ENCODE data around the gene LRP2BP.

LRP2BP gene

DNA sequence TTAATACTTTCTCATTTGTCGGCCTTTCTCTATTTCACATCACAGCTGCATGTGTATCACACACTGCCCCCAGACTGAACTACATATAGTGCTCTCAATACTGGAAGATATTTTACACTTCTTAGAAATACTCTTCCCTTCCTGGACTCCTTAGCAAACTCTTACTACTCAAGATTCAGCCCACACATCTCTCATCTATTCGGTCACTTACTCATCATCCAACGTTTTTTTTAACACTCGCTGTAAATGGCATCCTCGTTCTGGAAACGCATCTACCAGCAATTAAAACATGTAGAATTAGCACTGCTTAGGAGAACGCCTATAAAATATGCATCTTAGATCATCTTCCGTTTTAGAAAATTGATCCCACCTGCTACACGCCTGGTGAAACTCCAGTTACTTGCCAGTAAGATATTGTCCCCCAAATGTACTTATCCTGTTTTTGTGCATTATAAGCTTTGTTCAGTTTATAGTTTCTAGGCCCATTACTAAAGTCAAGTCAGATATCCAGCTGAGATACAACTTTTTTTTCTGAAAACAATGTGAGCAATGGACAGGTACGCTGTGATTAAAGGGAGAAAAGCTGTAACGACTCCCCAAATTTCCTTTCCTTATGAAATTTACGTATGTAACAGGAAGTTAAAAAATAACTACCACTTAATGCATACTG, 1.0 kb downstream of the LRP2BP start:
- no peak overlapping the region for H3K27ac ChIP-seq
- TF ChIP-seq, protein P1, sequence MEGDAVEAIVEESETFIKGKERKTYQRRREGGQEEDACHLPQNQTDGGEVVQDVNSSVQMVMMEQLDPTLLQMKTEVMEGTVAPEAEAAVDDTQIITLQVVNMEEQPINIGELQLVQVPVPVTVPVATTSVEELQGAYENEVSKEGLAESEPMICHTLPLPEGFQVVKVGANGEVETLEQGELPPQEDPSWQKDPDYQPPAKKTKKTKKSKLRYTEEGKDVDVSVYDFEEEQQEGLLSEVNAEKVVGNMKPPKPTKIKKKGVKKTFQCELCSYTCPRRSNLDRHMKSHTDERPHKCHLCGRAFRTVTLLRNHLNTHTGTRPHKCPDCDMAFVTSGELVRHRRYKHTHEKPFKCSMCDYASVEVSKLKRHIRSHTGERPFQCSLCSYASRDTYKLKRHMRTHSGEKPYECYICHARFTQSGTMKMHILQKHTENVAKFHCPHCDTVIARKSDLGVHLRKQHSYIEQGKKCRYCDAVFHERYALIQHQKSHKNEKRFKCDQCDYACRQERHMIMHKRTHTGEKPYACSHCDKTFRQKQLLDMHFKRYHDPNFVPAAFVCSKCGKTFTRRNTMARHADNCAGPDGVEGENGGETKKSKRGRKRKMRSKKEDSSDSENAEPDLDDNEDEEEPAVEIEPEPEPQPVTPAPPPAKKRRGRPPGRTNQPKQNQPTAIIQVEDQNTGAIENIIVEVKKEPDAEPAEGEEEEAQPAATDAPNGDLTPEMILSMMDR (conservative IDR thresholded peaks at IDR 0.05): no peak
- no peak for TF ChIP-seq ZFX (IDR thresholded peaks at IDR 0.05)

DNA sequence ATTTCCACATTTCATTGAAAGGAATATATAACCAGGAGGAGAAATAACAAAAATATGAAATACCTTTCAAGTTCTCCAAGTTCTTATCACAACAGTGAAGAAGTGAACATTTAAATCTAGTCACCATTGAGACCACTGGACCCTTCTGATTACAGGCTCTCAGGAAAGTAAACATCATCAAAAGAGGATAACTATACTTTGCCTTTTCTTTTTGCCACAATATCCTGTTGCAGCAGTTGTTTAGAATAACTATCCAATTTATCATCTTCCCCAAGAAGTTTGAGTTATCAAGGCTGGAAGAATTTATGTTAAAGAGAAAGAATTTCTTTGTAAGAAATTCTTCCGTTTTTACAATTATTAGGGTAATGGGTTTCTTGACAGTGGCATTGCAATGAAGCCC, 3.6 kb downstream of the LRP2BP start:
- TF ChIP-seq, protein P1 (conservative IDR thresholded peaks at IDR 0.05): no peak
- no peak for TF ChIP-seq ZFX (IDR thresholded peaks at IDR 0.05)
- H3K27ac ChIP-seq: no peak overlapping the region

DNA sequence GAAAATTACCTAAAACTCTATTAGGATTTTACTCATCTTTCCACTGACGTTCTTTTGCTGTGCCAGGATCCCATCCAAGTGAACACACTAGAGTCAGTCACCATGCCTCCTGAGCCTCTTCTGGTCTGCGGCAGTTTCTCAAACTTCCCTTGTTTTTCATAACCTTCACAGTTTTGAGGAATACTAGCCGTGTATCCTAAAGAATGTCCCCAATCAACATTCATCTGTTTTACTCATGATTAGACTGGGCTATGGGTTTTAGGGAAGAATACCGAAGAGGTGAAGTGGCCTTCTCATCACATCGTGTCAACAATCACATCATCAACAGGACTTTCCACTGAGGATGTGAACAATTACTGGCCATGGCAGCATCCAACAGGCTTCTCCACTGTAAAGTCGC, 4.8 kb downstream of the LRP2BP start:
- no peak overlapping the region for H3K27ac ChIP-seq
- TF ChIP-seq, protein P1 (conservative IDR thresholded peaks at IDR 0.05): no peak

DNA sequence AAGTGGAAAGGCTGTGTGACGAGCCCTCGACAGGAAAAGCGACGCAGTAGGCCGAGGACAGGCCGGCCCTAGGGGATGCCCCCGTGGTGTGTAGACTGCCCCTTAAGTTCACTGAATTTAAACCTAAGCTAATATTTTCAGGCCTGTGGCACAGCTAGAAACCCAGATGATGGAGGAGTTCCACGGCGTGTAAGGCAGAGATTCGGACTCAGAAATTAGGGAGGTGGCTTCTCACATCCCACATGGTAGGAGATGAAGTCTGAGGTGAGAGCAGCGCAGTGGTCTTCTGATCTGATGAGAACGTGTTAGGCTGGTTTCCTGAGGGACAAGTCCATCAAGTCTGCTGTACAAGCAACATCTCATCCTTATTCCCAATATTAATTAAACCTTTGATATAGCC, 7.8 kb downstream of the LRP2BP start:
- no peak for TF ChIP-seq ZFX (IDR thresholded peaks at IDR 0.05)
- TF ChIP-seq, protein P1 (conservative IDR thresholded peaks at IDR 0.05): no peak
- no peak overlapping the region for H3K27ac ChIP-seq

DNA sequence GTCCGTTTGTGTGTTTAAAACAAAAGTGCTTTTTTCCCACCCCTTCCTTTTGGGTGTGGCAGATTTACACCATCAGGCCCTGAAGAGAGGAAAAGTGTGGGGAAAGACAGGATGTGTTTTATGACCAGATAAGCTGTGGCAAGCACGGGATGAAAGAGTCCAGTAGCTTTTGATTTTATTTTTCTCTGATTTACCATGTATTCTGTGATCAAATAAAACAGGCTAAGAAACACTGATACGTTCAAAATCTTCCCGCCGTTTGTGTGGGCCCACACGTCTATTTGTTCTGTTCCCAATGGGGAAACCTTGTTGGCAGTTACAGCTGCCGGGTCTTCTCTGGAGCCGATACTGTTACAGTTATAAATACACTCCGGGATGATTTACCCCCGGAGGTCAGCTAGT, 10.8 kb downstream of the LRP2BP start:
- TF ChIP-seq ZFX (IDR thresholded peaks at IDR 0.05): no peak
- H3K27ac ChIP-seq: no peak overlapping the region

DNA sequence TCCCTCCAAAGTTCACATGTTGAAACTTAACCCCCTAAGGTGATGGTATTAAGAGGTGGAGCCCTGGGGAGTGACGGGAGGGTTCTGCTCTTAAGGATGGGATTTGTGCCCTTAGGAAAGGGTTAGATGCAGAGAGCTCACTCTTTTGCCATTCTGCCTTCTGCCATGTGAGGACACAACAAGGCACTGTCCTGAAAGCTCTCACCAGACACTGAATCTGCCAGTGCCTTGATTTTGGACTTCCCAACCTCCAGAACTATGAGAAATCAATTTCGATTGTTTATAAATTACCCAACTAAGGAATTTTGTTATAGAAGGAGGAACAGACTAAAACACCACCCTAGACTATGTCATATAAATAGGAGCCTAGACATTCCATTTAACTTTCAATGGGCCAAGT, 11.7 kb downstream of the LRP2BP start:
- TF ChIP-seq, protein P1 (conservative IDR thresholded peaks at IDR 0.05): no peak
- no peak for TF ChIP-seq ZFX (IDR thresholded peaks at IDR 0.05)
- H3K27ac ChIP-seq: peak overlapping the region; percentile 79

DNA sequence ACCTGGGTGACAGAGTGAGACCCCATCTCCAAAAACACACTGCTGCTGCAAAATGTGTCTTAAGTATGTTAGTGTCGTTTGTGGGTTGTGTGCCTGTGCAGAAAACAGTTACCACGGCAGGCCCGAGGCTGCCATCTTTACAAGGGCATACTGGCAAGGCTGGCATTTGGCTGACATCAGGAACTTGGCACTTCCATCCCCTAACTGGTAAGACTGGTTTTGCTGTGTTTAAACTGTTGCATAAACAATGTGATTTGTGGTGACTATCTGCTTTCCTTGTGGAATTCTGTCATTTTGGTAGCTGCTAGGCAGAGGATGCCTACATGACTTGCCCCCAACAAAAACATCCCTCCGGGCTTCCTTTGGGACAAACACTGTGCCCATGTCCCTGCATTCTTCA, 12.3 kb downstream of the LRP2BP start:
- peak overlapping the region; percentile 79 for H3K27ac ChIP-seq
- TF ChIP-seq, protein P1 (conservative IDR thresholded peaks at IDR 0.05): no peak
- TF ChIP-seq ZFX (IDR thresholded peaks at IDR 0.05): no peak

DNA sequence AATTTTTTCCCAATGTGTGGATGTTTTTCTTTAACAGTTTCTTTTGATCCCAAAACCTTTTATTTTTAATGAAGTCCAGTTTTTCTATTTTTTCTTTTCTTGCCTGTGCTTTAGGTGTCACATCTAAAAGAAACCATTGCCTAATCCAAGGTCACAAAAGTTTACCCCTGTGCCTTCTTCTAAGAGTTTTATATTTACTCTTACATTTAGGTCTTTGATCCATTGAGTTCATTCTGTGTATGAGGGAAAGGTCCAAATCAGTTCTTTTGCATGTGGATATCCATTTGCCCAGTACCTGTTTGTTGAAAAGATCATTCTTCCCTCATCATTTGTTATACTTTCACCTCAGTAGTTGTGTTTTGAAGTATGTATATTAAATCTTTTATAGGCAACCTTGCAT, 13.0 kb downstream of the LRP2BP start:
- H3K27ac ChIP-seq: peak overlapping the region; percentile 79

More for the DNA sequence above, 13.0 kb downstream of the LRP2BP start:
- no peak for TF ChIP-seq ZFX (IDR thresholded peaks at IDR 0.05)
- TF ChIP-seq, protein P1 (conservative IDR thresholded peaks at IDR 0.05): no peak

Measured in C4-2B (cell line).